ENCODE data around the gene OXNAD1.

- TF ChIP-seq CTCF (IDR thresholded peaks at IDR 0.05) (no peak), POLR2A (IDR thresholded peaks at IDR 0.05) (no peak), POLR2AphosphoS5 (IDR thresholded peaks at IDR 0.05) (no peak)
Measured at GRCh38 chr3:16273867-16274266, 8.9 kb downstream of the OXNAD1 start.
